NOMO-1 treated with DMSO at 0.1 percent for 48 hours (cell line): ENCODE data around the gene TMEM135.
"Not testable (repeated sequence)": the region's sequence is repeated elsewhere in the genome, so short reads cannot be mapped to it uniquely, and the experiment has no call there.

ENCODE experiments used
- DNase-seq: peaks from one replicate; lab custom pipeline; 2025; ENCODE audit not compliant: unreplicated experiment; lab: John Stamatoyannopoulos, UW

TMEM135 gene

GRCh38 chr11:87076260-87076783 is 38.6 kb downstream of the TMEM135 start:
- DNase-seq: no peak

- DNase-seq: no peak
Measured at GRCh38 chr11:87076874-87077429, 39.2 kb downstream of the TMEM135 start.

GRCh38 chr11:87081358-87081757 is 43.6 kb downstream of the TMEM135 start:
- no peak for DNase-seq

- DNase-seq: no peak
Measured at GRCh38 chr11:87082590-87082989, 44.9 kb downstream of the TMEM135 start.

- DNase-seq: no peak
Measured at GRCh38 chr11:87083029-87083428, 45.3 kb downstream of the TMEM135 start.

- peak; percentile 45 for DNase-seq
Measured at GRCh38 chr11:87092159-87092558, 54.4 kb downstream of the TMEM135 start.

GRCh38 chr11:87092567-87092966 is 54.8 kb downstream of the TMEM135 start:
- DNase-seq: no peak

- peak; percentile 75 for DNase-seq
Measured at GRCh38 chr11:87097582-87097981, 59.8 kb downstream of the TMEM135 start.

- no peak for DNase-seq
Measured at GRCh38 chr11:87101956-87102580, 64.3 kb downstream of the TMEM135 start.

GRCh38 chr11:87105826-87106225 is 68.1 kb downstream of the TMEM135 start:
- DNase-seq: not testable (repeated sequence)

GRCh38 chr11:87107379-87107778 is 69.6 kb downstream of the TMEM135 start:
- DNase-seq: not testable (repeated sequence)

GRCh38 chr11:87110443-87111131 is 72.9 kb downstream of the TMEM135 start:
- DNase-seq: peak; percentile 28

GRCh38 chr11:87114093-87114492 is 76.4 kb downstream of the TMEM135 start:
- no peak for DNase-seq

- DNase-seq: no peak
Measured at GRCh38 chr11:87116185-87116584, 78.5 kb downstream of the TMEM135 start.

- no peak for DNase-seq
Measured at GRCh38 chr11:87120937-87121336, 83.2 kb downstream of the TMEM135 start.

GRCh38 chr11:87122852-87123251 is 85.1 kb downstream of the TMEM135 start:
- DNase-seq: no peak

- DNase-seq: no peak
Measured at GRCh38 chr11:87125257-87125656, 87.5 kb downstream of the TMEM135 start.

- no peak for DNase-seq
Measured at GRCh38 chr11:87127101-87127500, 89.4 kb downstream of the TMEM135 start.

GRCh38 chr11:87128372-87128771 is 90.6 kb downstream of the TMEM135 start:
- no peak for DNase-seq

GRCh38 chr11:87134524-87135106 is 96.9 kb downstream of the TMEM135 start:
- no peak for DNase-seq

- DNase-seq: no peak
Measured at GRCh38 chr11:87136236-87136635, 98.5 kb downstream of the TMEM135 start.

- no peak for DNase-seq
Measured at GRCh38 chr11:87137711-87138110, 100.0 kb downstream of the TMEM135 start.
